ENCODE results near the gene SEC24B. TPM values are rescaled to one million over a fixed set of nuclear protein-coding genes. Genes with fewer than 3 reads are reported as not detected.

The SEC24B gene
- total RNA-seq, 2 donors from 2014 or later: 42.5 to 48.6 TPM

GRCh38 chr4:109408711-109409110 lies 24.9 kb upstream of the SEC24B start:
- Mint-ChIP-seq H3K9me3 (no peaks in the 10 kb centered on the region), H3K4me1 (peaks cover 28% of the 10 kb centered on the region), H3K27ac (no peak overlapping the region), H3K27me3 (ENCODE audit: insufficient read depth) (no peaks in the 10 kb centered on the region), H3K4me3 (no peak overlapping the region), H3K36me3 (ENCODE audit: low read depth) (no peaks in the 10 kb centered on the region)
- no peaks in the 10 kb centered on the region for H3K27me3 ChIP-seq (ENCODE audit: control insufficient read depth, insufficient read depth, low read length, poor library complexity, severe bottlenecking)
- no peak for DNase-seq
- no peak for TF ChIP-seq CTCF (conservative IDR thresholded peaks at IDR 0.05)
- no peaks in the 10 kb centered on the region for H3K36me3 ChIP-seq (ENCODE audit: control insufficient read depth, insufficient read depth, low read length)
- 51 to 78% methylated on average over 2 to 3 of the region's 3 CpGs for WGBS, 2 experiments (ENCODE audit: insufficient coverage in 1 of 2, insufficient read length in 1 of 2)
- H3K4me3 ChIP-seq (ENCODE audit: low read length): no peak overlapping the region
- no peaks in the 10 kb centered on the region for H3K4me1 ChIP-seq (ENCODE audit: control insufficient read depth, insufficient read depth, low read length)
- H3K9ac ChIP-seq (ENCODE audit: extremely low read depth, low read length, poor library complexity, severe bottlenecking): no peak overlapping the region
- no peaks in the 10 kb centered on the region for H3K9me3 ChIP-seq (ENCODE audit: control insufficient read depth, low read length)
- H3K27ac ChIP-seq (ENCODE audit: low read depth, low read length): no peak overlapping the region

- H3K4me1 ChIP-seq (ENCODE audit: control insufficient read depth, insufficient read depth, low read length): no peaks in the 10 kb centered on the region
- no peak for DNase-seq
- 82 to 85% methylated on average over 7 to 9 of the region's 9 CpGs for WGBS, 2 experiments (ENCODE audit: insufficient coverage in 1 of 2, insufficient read length in 1 of 2)
- H3K27ac ChIP-seq (ENCODE audit: low read depth, low read length): no peak overlapping the region
- Mint-ChIP-seq H3K36me3 (ENCODE audit: low read depth) (no peaks in the 10 kb centered on the region), H3K4me1 (peaks cover 33% of the 10 kb centered on the region), H3K27me3 (ENCODE audit: insufficient read depth) (no peaks in the 10 kb centered on the region), H3K4me3 (no peak overlapping the region), H3K27ac (no peak overlapping the region), H3K9me3 (no peaks in the 10 kb centered on the region)
- no peak overlapping the region for H3K9ac ChIP-seq (ENCODE audit: extremely low read depth, low read length, poor library complexity, severe bottlenecking)
- H3K27me3 ChIP-seq (ENCODE audit: control insufficient read depth, insufficient read depth, low read length, poor library complexity, severe bottlenecking): no peaks in the 10 kb centered on the region
- TF ChIP-seq CTCF (conservative IDR thresholded peaks at IDR 0.05): no peak
- H3K36me3 ChIP-seq (ENCODE audit: control insufficient read depth, insufficient read depth, low read length): no peaks in the 10 kb centered on the region
- H3K9me3 ChIP-seq (ENCODE audit: control insufficient read depth, low read length): no peaks in the 10 kb centered on the region
- no peak overlapping the region for H3K4me3 ChIP-seq (ENCODE audit: low read length)
Observed at GRCh38 chr4:109410226-109410625, 23.4 kb upstream of the SEC24B start.

GRCh38 chr4:109410776-109411175 lies 22.8 kb upstream of the SEC24B start:
- no peak overlapping the region for H3K27ac ChIP-seq (ENCODE audit: low read depth, low read length)
- Mint-ChIP-seq H3K27me3 (ENCODE audit: insufficient read depth) (no peaks in the 10 kb centered on the region), H3K4me1 (peaks cover 33% of the 10 kb centered on the region), H3K27ac (no peak overlapping the region), H3K4me3 (no peak overlapping the region), H3K9me3 (no peaks in the 10 kb centered on the region), H3K36me3 (ENCODE audit: low read depth) (no peaks in the 10 kb centered on the region)
- no peak for TF ChIP-seq CTCF (conservative IDR thresholded peaks at IDR 0.05)
- H3K9ac ChIP-seq (ENCODE audit: extremely low read depth, low read length, poor library complexity, severe bottlenecking): no peak overlapping the region
- H3K4me3 ChIP-seq (ENCODE audit: low read length): no peak overlapping the region
- H3K27me3 ChIP-seq (ENCODE audit: control insufficient read depth, insufficient read depth, low read length, poor library complexity, severe bottlenecking): no peaks in the 10 kb centered on the region
- WGBS, 2 experiments (ENCODE audit: insufficient coverage in 1 of 2, insufficient read length in 1 of 2): 87 to 92% methylated on average over 3 of the region's 3 CpGs
- H3K4me1 ChIP-seq (ENCODE audit: control insufficient read depth, insufficient read depth, low read length): no peaks in the 10 kb centered on the region
- no peaks in the 10 kb centered on the region for H3K9me3 ChIP-seq (ENCODE audit: control insufficient read depth, low read length)
- no peaks in the 10 kb centered on the region for H3K36me3 ChIP-seq (ENCODE audit: control insufficient read depth, insufficient read depth, low read length)
- DNase-seq: no peak

Measured in endodermal cell (in vitro differentiated cells).